Astrocyte (in vitro differentiated cells and primary cell): ENCODE measurements around the gene OTUB2. TPM values are rescaled to one million over a fixed set of nuclear protein-coding genes. Genes with fewer than 3 reads are reported as not detected.

Source experiments
- DNase-seq: peaks from one replicate; pipeline ENCODE4 v3.0.0-alpha.2; 2010; ENCODE audit warnings: low read depth
- FAIRE-seq: peaks from 2 replicates; lab custom pipeline; 2011; peaks lifted over from hg19 to GRCh38; lab: Jason Lieb, UNC
- H2AFZ ChIP-seq: 2 replicates; pipeline ENCODE4 v1.6.0; 2012; ENCODE audit warnings: low read depth, low read length, inconsistent platforms
- H3K27ac ChIP-seq: 2 replicates; pipeline ENCODE4 v1.5.1; 2011; ENCODE audit warnings: low read depth, low read length, inconsistent platforms
- H3K27me3 ChIP-seq: 2 replicates; pipeline ENCODE4 v1.6.0; 2011; ENCODE audit warnings: low read length, inconsistent platforms; ENCODE audit not compliant: insufficient read depth
- H3K36me3 ChIP-seq: 2 replicates; pipeline ENCODE4 v1.5.1; 2011; ENCODE audit warnings: low read length, inconsistent platforms; ENCODE audit not compliant: insufficient read depth
- H3K4me1 ChIP-seq: 2 replicates; pipeline ENCODE4 v1.5.1; 2011; ENCODE audit warnings: low read length, inconsistent platforms; ENCODE audit not compliant: insufficient read depth
- H3K4me2 ChIP-seq: 2 replicates; pipeline ENCODE4 v1.6.0; 2012; ENCODE audit warnings: low read length, inconsistent platforms
- H3K4me3 ChIP-seq: 2 replicates; pipeline ENCODE4 v1.5.1; 2011; ENCODE audit warnings: low read depth, mild to moderate bottlenecking, low read length, inconsistent platforms; ENCODE audit not compliant: insufficient read depth
- H3K79me2 ChIP-seq: 2 replicates; pipeline ENCODE4 v1.6.0; 2012; ENCODE audit warnings: mild to moderate bottlenecking, low read length, inconsistent platforms; ENCODE audit not compliant: insufficient read depth
- H3K9ac ChIP-seq: 2 replicates; pipeline ENCODE4 v1.6.0; 2012; ENCODE audit warnings: mild to moderate bottlenecking, low read length, inconsistent platforms
- H3K9me3 ChIP-seq: 2 replicates; pipeline ENCODE4 v1.5.1; 2012; ENCODE audit warnings: low read depth, mild to moderate bottlenecking, low read length, inconsistent platforms; ENCODE audit not compliant: insufficient read depth
- H4K20me1 ChIP-seq: 2 replicates; pipeline ENCODE4 v1.6.0; 2012; ENCODE audit warnings: low read length, inconsistent platforms; ENCODE audit not compliant: insufficient read depth
- H3K27ac Mint-ChIP-seq: one replicate; pipeline ENCODE4 v1.8.0; 2021; ENCODE audit warnings: mild to moderate bottlenecking, mixed read lengths; ENCODE audit not compliant: unreplicated experiment
- H3K27me3 Mint-ChIP-seq: one replicate; pipeline ENCODE4 v1.8.0; 2021; ENCODE audit warnings: low read depth, mixed read lengths; ENCODE audit not compliant: unreplicated experiment
- H3K36me3 Mint-ChIP-seq: one replicate; pipeline ENCODE4 v1.8.0; 2021; ENCODE audit warnings: low read depth, mixed read lengths; ENCODE audit not compliant: unreplicated experiment
- H3K4me1 Mint-ChIP-seq: one replicate; pipeline ENCODE4 v1.8.0; 2021; ENCODE audit warnings: low read depth, mixed read lengths; ENCODE audit not compliant: unreplicated experiment
- H3K4me3 Mint-ChIP-seq: one replicate; pipeline ENCODE4 v1.8.0; 2021; ENCODE audit warnings: mild to moderate bottlenecking, moderate library complexity, mixed read lengths; ENCODE audit not compliant: unreplicated experiment
- H3K9me3 Mint-ChIP-seq: one replicate; pipeline ENCODE4 v1.8.0; 2021; ENCODE audit warnings: mild to moderate bottlenecking, mixed read lengths; ENCODE audit not compliant: unreplicated experiment
- EZH2 ChIP-seq: IDR thresholded peaks from 2 replicates; pipeline ENCODE4 v1.6.1; 2012; ENCODE audit warnings: mild to moderate bottlenecking, low read length, inconsistent platforms; ENCODE audit not compliant: insufficient read depth
- total RNA-seq: library from RNA; stranded (reverse); gene quantifications from 2 replicates; pipeline ENCODE4 v1.2.1, GENCODE V29; 2021
- TF ChIP-seq, protein P1 (sequence below): IDR thresholded peaks from 2 replicates; pipeline ENCODE4 v1.5.1; 2011; ENCODE audit warnings: low read depth, mild to moderate bottlenecking, inconsistent platforms, low read length, moderate library complexity; ENCODE audit not compliant: insufficient read depth

OTUB2 gene
- total RNA-seq, 1 donor from 2014 or later, result 3.3 TPM

DNA sequence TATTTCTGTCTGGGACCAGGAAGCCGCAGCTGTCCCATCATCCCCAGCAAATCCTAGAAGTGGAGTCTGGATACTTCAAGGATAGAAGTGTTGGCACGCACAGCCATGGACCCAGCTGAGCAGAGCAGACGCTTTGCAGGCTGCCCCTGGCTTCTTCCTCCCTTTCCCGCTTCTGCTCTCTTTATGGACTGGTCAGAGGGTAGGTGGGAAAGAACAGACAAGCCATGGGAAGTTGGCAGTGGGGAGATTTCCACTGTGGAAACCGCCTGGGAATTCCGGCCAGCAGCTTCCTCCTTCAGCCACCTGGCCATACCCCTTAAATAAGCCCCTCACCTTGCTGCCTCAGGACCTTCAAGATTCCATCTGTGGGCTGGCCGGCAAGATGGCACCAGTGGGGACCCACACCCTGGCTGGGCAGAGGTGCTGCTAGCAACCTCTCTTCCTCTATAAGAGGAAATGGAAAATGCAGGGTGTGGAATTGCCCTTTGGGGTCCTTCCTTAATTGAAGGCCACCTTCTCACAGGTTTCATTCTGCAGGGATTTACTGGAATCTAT lies 20.6 kb downstream of the OTUB2 start:
- Mint-ChIP-seq H3K27me3 (no peaks in the 10 kb centered on the region), H3K9me3 (no peaks in the 10 kb centered on the region), H3K4me1 (peaks cover 8% of the 10 kb centered on the region), H3K36me3 (peaks cover 29% of the 10 kb centered on the region), H3K27ac (no peak overlapping the region), H3K4me3 (no peak overlapping the region)
- Histone ChIP-seq H3K36me3 (peaks cover 40% of the 10 kb centered on the region), H3K4me2 (no peak overlapping the region), H3K79me2 (no peaks in the 10 kb centered on the region), H3K4me1 (peaks cover under 1% of the 10 kb centered on the region), H3K9me3 (no peaks in the 10 kb centered on the region), H3K9ac (no peak overlapping the region), H3K4me3 (no peak overlapping the region), H2AFZ (no peak overlapping the region), H3K27ac (no peak overlapping the region), H4K20me1 (peaks cover 39% of the 10 kb centered on the region), H3K27me3 (no peaks in the 10 kb centered on the region)
- no peak for FAIRE-seq
- no peak for TF ChIP-seq EZH2
- TF ChIP-seq, protein P1, sequence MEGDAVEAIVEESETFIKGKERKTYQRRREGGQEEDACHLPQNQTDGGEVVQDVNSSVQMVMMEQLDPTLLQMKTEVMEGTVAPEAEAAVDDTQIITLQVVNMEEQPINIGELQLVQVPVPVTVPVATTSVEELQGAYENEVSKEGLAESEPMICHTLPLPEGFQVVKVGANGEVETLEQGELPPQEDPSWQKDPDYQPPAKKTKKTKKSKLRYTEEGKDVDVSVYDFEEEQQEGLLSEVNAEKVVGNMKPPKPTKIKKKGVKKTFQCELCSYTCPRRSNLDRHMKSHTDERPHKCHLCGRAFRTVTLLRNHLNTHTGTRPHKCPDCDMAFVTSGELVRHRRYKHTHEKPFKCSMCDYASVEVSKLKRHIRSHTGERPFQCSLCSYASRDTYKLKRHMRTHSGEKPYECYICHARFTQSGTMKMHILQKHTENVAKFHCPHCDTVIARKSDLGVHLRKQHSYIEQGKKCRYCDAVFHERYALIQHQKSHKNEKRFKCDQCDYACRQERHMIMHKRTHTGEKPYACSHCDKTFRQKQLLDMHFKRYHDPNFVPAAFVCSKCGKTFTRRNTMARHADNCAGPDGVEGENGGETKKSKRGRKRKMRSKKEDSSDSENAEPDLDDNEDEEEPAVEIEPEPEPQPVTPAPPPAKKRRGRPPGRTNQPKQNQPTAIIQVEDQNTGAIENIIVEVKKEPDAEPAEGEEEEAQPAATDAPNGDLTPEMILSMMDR, result no peak
- DNase-seq, result no peak

- Histone ChIP-seq H3K27ac (no peak overlapping the region), H3K9ac (no peak overlapping the region), H4K20me1 (peaks cover 46% of the 10 kb centered on the region), H3K36me3 (peaks cover 47% of the 10 kb centered on the region), H3K4me3 (no peak overlapping the region), H3K79me2 (no peaks in the 10 kb centered on the region), H3K4me1 (no peaks in the 10 kb centered on the region), H2AFZ (no peak overlapping the region), H3K27me3 (no peaks in the 10 kb centered on the region), H3K4me2 (no peak overlapping the region), H3K9me3 (no peaks in the 10 kb centered on the region)
- no peak for TF ChIP-seq EZH2
- TF ChIP-seq, protein P1, result no peak
- FAIRE-seq, result no peak
- H3K9me3 Mint-ChIP-seq, result no peaks in the 10 kb centered on the region
- H3K27ac Mint-ChIP-seq, result no peak overlapping the region
- peaks cover 6% of the 10 kb centered on the region for H3K4me1 Mint-ChIP-seq
- H3K27me3 Mint-ChIP-seq, result no peaks in the 10 kb centered on the region
- DNase-seq, result no peak
- peaks cover 32% of the 10 kb centered on the region for H3K36me3 Mint-ChIP-seq
- no peak overlapping the region for H3K4me3 Mint-ChIP-seq
Measured at GRCh38 chr14:94047581-94047980, 21.4 kb downstream of the OTUB2 start.
